ENCODE data around the gene CCDC30. TPM values are rescaled to one million over a fixed set of nuclear protein-coding genes. Genes with fewer than 3 reads are reported as not detected.
A peak's percentile ranks its signal among the peaks of the same experiment; 100 is the strongest.

CCDC30 gene
- polyA plus RNA-seq, 3 donors = 0.95 to 1.5 (median 1.2) TPM

- Histone ChIP-seq H3K4me1 (ENCODE audit: control insufficient read depth in 1 of 2, insufficient read depth in 2 of 2, low read length in 2 of 2) (no peaks in the 10 kb centered on the region), H3K79me2 (ENCODE audit: insufficient read depth, low read length) (no peaks in the 10 kb centered on the region), H4K20me1 (ENCODE audit: insufficient read depth, low read length) (no peaks in the 10 kb centered on the region), H3K27ac (ENCODE audit: low read depth in 1 of 2, low read length in 2 of 2) (no peak overlapping the region), H3K27me3 (ENCODE audit: control insufficient read depth in 2 of 2, insufficient read depth in 2 of 2, low read length in 2 of 2) (no peaks in the 10 kb centered on the region), H3K9me3 (replicated peaks in 1 of 2; ENCODE audit: control insufficient read depth in 1 of 2, insufficient read depth in 1 of 2, low read length in 2 of 2) (peaks cover 7 to 17% of the 10 kb centered on the region in 2 donors), H3K36me3 (replicated peaks in 1 of 2; ENCODE audit: control insufficient read depth in 1 of 2, insufficient read depth in 2 of 2, low read length in 2 of 2) (no peaks in the 10 kb centered on the region), H3K4me3 (replicated peaks in 1 of 3; ENCODE audit: low read depth in 2 of 3, low read length in 3 of 3) (no peak overlapping the region), H2AFZ (ENCODE audit: insufficient read depth, low read depth, low read length, poor library complexity, severe bottlenecking) (no peak overlapping the region), H3K4me2 (replicated peaks; ENCODE audit: extremely low read depth, low read length, poor library complexity, severe bottlenecking) (no peak overlapping the region), H3K9ac (ENCODE audit: insufficient read depth, low read length, poor library complexity, severe bottlenecking) (no peak overlapping the region)
- H3K36me3 Mint-ChIP-seq = no peaks in the 10 kb centered on the region
- intact Hi-C loops (cut with micrococcal nuclease) = no loop called here
- DNase-seq = no peak
- H3K4me1 Mint-ChIP-seq = peaks cover 3% of the 10 kb centered on the region
- peak overlapping the region in 1 of 7 donors; percentile 3 for H3K27ac Mint-ChIP-seq
- TF ChIP-seq CTCF (IDR thresholded peaks at IDR 0.05) = no peak
- peaks cover 0 to 2% (median 0%) of the 10 kb centered on the region in 3 donors for H3K27me3 Mint-ChIP-seq (ENCODE audit: low read depth in 3 of 3)
- peaks cover 14 to 27% (median 16%) of the 10 kb centered on the region in 7 donors for H3K9me3 Mint-ChIP-seq
- H3K4me3 Mint-ChIP-seq = no peak overlapping the region
- no CpG with 5 or more reads among the region's 2 CpGs for WGBS (ENCODE audit: insufficient coverage)
These were observed 138.4 kb downstream of the CCDC30 start for GRCh38 chr1:42601472-42601871.

GRCh38 chr1:42613803-42614131, 150.7 kb downstream of the CCDC30 start:
- Mint-ChIP-seq H3K36me3 (no peaks in the 10 kb centered on the region), H3K27me3 (ENCODE audit: low read depth in 3 of 3) (peaks cover 0 to 2% (median 2%) of the 10 kb centered on the region in 3 donors), H3K9me3 (peaks cover 0 to 7% (median 0%) of the 10 kb centered on the region in 7 donors), H3K27ac (no peak overlapping the region), H3K4me1 (no peaks in the 10 kb centered on the region), H3K4me3 (no peak overlapping the region)
- H3K4me2 ChIP-seq (replicated peaks; ENCODE audit: extremely low read depth, low read length, poor library complexity, severe bottlenecking) = no peak overlapping the region
- H3K27me3 ChIP-seq (ENCODE audit: control insufficient read depth in 2 of 2, insufficient read depth in 2 of 2, low read length in 2 of 2) = no peaks in the 10 kb centered on the region
- no peaks in the 10 kb centered on the region for H3K9me3 ChIP-seq (replicated peaks in 1 of 2; ENCODE audit: control insufficient read depth in 1 of 2, insufficient read depth in 1 of 2, low read length in 2 of 2)
- no peak overlapping the region for H3K4me3 ChIP-seq (replicated peaks in 1 of 3; ENCODE audit: low read depth in 2 of 3, low read length in 3 of 3)
- no peak overlapping the region for H3K27ac ChIP-seq (ENCODE audit: low read depth in 1 of 2, low read length in 2 of 2)
- intact Hi-C loops (cut with micrococcal nuclease) = no loop called here
- H3K79me2 ChIP-seq (ENCODE audit: insufficient read depth, low read length) = no peaks in the 10 kb centered on the region
- no peak overlapping the region for H3K9ac ChIP-seq (ENCODE audit: insufficient read depth, low read length, poor library complexity, severe bottlenecking)
- H3K36me3 ChIP-seq (replicated peaks in 1 of 2; ENCODE audit: control insufficient read depth in 1 of 2, insufficient read depth in 2 of 2, low read length in 2 of 2) = no peaks in the 10 kb centered on the region
- H3K4me1 ChIP-seq (ENCODE audit: control insufficient read depth in 1 of 2, insufficient read depth in 2 of 2, low read length in 2 of 2) = no peaks in the 10 kb centered on the region
- H2AFZ ChIP-seq (ENCODE audit: insufficient read depth, low read depth, low read length, poor library complexity, severe bottlenecking) = no peak overlapping the region
- H4K20me1 ChIP-seq (ENCODE audit: insufficient read depth, low read length) = no peaks in the 10 kb centered on the region
- 100% methylated on average over 1 of the region's 4 CpGs for WGBS (ENCODE audit: insufficient coverage)
- no peak for TF ChIP-seq CTCF (IDR thresholded peaks at IDR 0.05)
- no peak for DNase-seq
